Measurements from ENCODE around the gene THUMPD2.
"Not testable (repeated sequence)": the region's sequence is repeated elsewhere in the genome, so short reads cannot be mapped to it uniquely, and the experiment has no call there.

Gene THUMPD2

GRCh38 chr2:39778775-39779340 is at the start of gene THUMPD2:
Gene THUMPD2 (minus strand): TSS chr2:39779258. CDS start chr2:39779239, 19 bp downstream.
- peak; percentile 85 for DNase-seq

- DNase-seq, result no peak
Measured at GRCh38 chr2:39821871-39822270, 42.8 kb upstream of the THUMPD2 start.

- DNase-seq, result no peak
Measured at GRCh38 chr2:39816845-39817244, 37.8 kb upstream of the THUMPD2 start.

GRCh38 chr2:39816428-39816827 is 37.4 kb upstream of the THUMPD2 start:
- DNase-seq, result no peak

- DNase-seq, result no peak
Measured at GRCh38 chr2:39805936-39806608, 27.0 kb upstream of the THUMPD2 start.

- DNase-seq, result no peak
Measured at GRCh38 chr2:39803839-39804238, 24.8 kb upstream of the THUMPD2 start.

- DNase-seq, result no peak
Measured at GRCh38 chr2:39800752-39801151, 21.7 kb upstream of the THUMPD2 start.

GRCh38 chr2:39796134-39796533 is 17.1 kb upstream of the THUMPD2 start:
- DNase-seq, result no peak

GRCh38 chr2:39790216-39790818 is 11.3 kb upstream of the THUMPD2 start:
- not testable (repeated sequence) for DNase-seq

GRCh38 chr2:39787950-39788349 is 8.9 kb upstream of the THUMPD2 start:
- DNase-seq, result no peak

- DNase-seq, result no peak
Measured at GRCh38 chr2:39786761-39787522, 7.9 kb upstream of the THUMPD2 start.

GRCh38 chr2:39782591-39782990 is 3.5 kb upstream of the THUMPD2 start:
- DNase-seq, result no peak

- no peak for DNase-seq
Measured at GRCh38 chr2:39781697-39782096, 2.6 kb upstream of the THUMPD2 start.

- DNase-seq, result no peak
Measured at GRCh38 chr2:39780825-39781600, 2.0 kb upstream of the THUMPD2 start.

GRCh38 chr2:39779927-39780326 is 869 bp upstream of the THUMPD2 start:
- DNase-seq, result no peak

- no peak for DNase-seq
Measured at GRCh38 chr2:39779341-39779851, 338 bp upstream of the THUMPD2 start.

GRCh38 chr2:39778233-39778632 is 825 bp downstream of the THUMPD2 start:
- DNase-seq, result no peak

GRCh38 chr2:39772812-39773152 is 6.3 kb downstream of the THUMPD2 start:
- no peak for DNase-seq

GRCh38 chr2:39772086-39772811 is 6.8 kb downstream of the THUMPD2 start:
- no peak for DNase-seq

GRCh38 chr2:39762448-39762847 is 16.6 kb downstream of the THUMPD2 start:
- DNase-seq, result no peak

GRCh38 chr2:39757156-39757555 is 21.9 kb downstream of the THUMPD2 start:
- no peak for DNase-seq

- DNase-seq, result no peak
Measured at GRCh38 chr2:39755466-39755865, 23.6 kb downstream of the THUMPD2 start.
